ENCODE measurements around the gene ABHD12B. TPM values are rescaled to one million over a fixed set of nuclear protein-coding genes. Genes with fewer than 3 reads are reported as not detected.

Gene ABHD12B
- total RNA-seq, 2 experiments from 2014 or later, result not detected

- TF ChIP-seq CTCF (IDR thresholded peaks at IDR 0.05), result no peak
- H3K27me3 ChIP-seq (ENCODE audit: control insufficient read depth in 1 of 2, insufficient read depth in 2 of 2, low read length in 2 of 2), result no peaks in the 10 kb centered on the region
- CTCF ChIA-PET, result no interaction called here
- no peaks in the 10 kb centered on the region for H3K4me1 ChIP-seq (ENCODE audit: insufficient read depth, low read length)
- no peak overlapping the region for H3K27ac ChIP-seq (ENCODE audit: low read depth in 1 of 2, low read length in 2 of 2)
- DNase-seq (no peak), ATAC-seq (ENCODE audit: poor library complexity) (no peak)
- Mint-ChIP-seq H3K4me3 (no peak overlapping the region), H3K4me1 (ENCODE audit: low read depth) (no peaks in the 10 kb centered on the region), H3K27me3 (peaks cover 7% of the 10 kb centered on the region), H3K9me3 (no peaks in the 10 kb centered on the region), H3K36me3 (ENCODE audit: low read depth) (no peaks in the 10 kb centered on the region), H3K27ac (no peak overlapping the region)
- H3K36me3 ChIP-seq (ENCODE audit: insufficient read depth, low read length), result no peaks in the 10 kb centered on the region
- POLR2A ChIA-PET, result no interaction called here
- intact Hi-C loops (cut with DNase I, micrococcal nuclease), result loop anchor here in 1 of 2 experiments (10.0 kb wide), 1 partner anchor 1597 kb away; no protein-coding TSS in a partner anchor
- H3K4me3 ChIP-seq (ENCODE audit: low read length), result no peak overlapping the region
- H3K9me3 ChIP-seq (ENCODE audit: control insufficient read depth in 1 of 2, insufficient read depth in 1 of 2, low read length in 2 of 2), result no peaks in the 10 kb centered on the region
These were observed 29.5 kb downstream of the ABHD12B start for GRCh38 chr14:50901361-50901760.

- H3K9me3 ChIP-seq (ENCODE audit: control insufficient read depth in 1 of 2, insufficient read depth in 1 of 2, low read length in 2 of 2), result no peaks in the 10 kb centered on the region
- no peaks in the 10 kb centered on the region for H3K4me1 ChIP-seq (ENCODE audit: insufficient read depth, low read length)
- ChIA-PET CTCF (interaction anchor here (1.1 kb wide), 1 partner anchor 13 kb away, joined by 3 read pairs; no protein-coding TSS in a partner anchor), POLR2A (no interaction called here)
- H3K4me3 ChIP-seq (ENCODE audit: low read length), result no peak overlapping the region
- no peaks in the 10 kb centered on the region for H3K36me3 ChIP-seq (ENCODE audit: insufficient read depth, low read length)
- no peak for TF ChIP-seq CTCF (IDR thresholded peaks at IDR 0.05)
- Mint-ChIP-seq H3K4me1 (ENCODE audit: low read depth) (no peaks in the 10 kb centered on the region), H3K9me3 (no peaks in the 10 kb centered on the region), H3K4me3 (no peak overlapping the region), H3K27ac (no peak overlapping the region), H3K36me3 (ENCODE audit: low read depth) (no peaks in the 10 kb centered on the region), H3K27me3 (no peaks in the 10 kb centered on the region)
- intact Hi-C loops (cut with DNase I, micrococcal nuclease), result loop anchor here in 1 of 2 experiments (10.0 kb wide), 1 partner anchor 1600 kb away; no protein-coding TSS in a partner anchor
- no peak overlapping the region for H3K27ac ChIP-seq (ENCODE audit: low read depth in 1 of 2, low read length in 2 of 2)
- H3K27me3 ChIP-seq (ENCODE audit: control insufficient read depth in 1 of 2, insufficient read depth in 2 of 2, low read length in 2 of 2), result peaks cover 2 to 3% of the 10 kb centered on the region in 2 experiments
- ATAC-seq (ENCODE audit: poor library complexity) (no peak), DNase-seq (no peak)
These were observed 32.9 kb downstream of the ABHD12B start for GRCh38 chr14:50904719-50905118.

GRCh38 chr14:50906326-50907065 lies 34.6 kb downstream of the ABHD12B start:
- no peak overlapping the region for H3K4me3 Mint-ChIP-seq
- Histone ChIP-seq H3K27ac (ENCODE audit: low read depth in 1 of 2, low read length in 2 of 2) (no peak overlapping the region), H3K4me1 (ENCODE audit: insufficient read depth, low read length) (no peaks in the 10 kb centered on the region), H3K9me3 (ENCODE audit: control insufficient read depth in 1 of 2, insufficient read depth in 1 of 2, low read length in 2 of 2) (no peaks in the 10 kb centered on the region), H3K27me3 (ENCODE audit: control insufficient read depth in 1 of 2, insufficient read depth in 2 of 2, low read length in 2 of 2) (peaks cover 7 to 11% of the 10 kb centered on the region in 2 experiments), H3K4me3 (ENCODE audit: low read length) (no peak overlapping the region), H3K36me3 (ENCODE audit: insufficient read depth, low read length) (no peaks in the 10 kb centered on the region)
- no peaks in the 10 kb centered on the region for H3K4me1 Mint-ChIP-seq (ENCODE audit: low read depth)
- ATAC-seq (ENCODE audit: poor library complexity), result no peak
- no peak overlapping the region for H3K27ac Mint-ChIP-seq
- no peaks in the 10 kb centered on the region for H3K36me3 Mint-ChIP-seq (ENCODE audit: low read depth)
- POLR2A ChIA-PET, result no interaction called here
- intact Hi-C loops (cut with DNase I, micrococcal nuclease), result loop anchor here in 1 of 2 experiments (10.0 kb wide), 1 partner anchor 1602 kb away; no protein-coding TSS in a partner anchor
- TF ChIP-seq CTCF (IDR thresholded peaks at IDR 0.05), result no peak
- peaks cover 6% of the 10 kb centered on the region for H3K27me3 Mint-ChIP-seq
- H3K9me3 Mint-ChIP-seq, result no peaks in the 10 kb centered on the region
- CTCF ChIA-PET, result no interaction called here
- DNase-seq, result no peak

Measured in CD4-positive, alpha-beta T cell (primary cell).